ENCODE data around the gene DLL3. TPM values are rescaled to one million over a fixed set of nuclear protein-coding genes. Genes with fewer than 3 reads are reported as not detected.

Gene DLL3
- total and polyA plus RNA-seq, 9 of the 15 experiments (the other 6 are each of a cell fraction or from before 2014, with no cell fraction given) = 0.80 to 6.3 (median 1.2) TPM

GRCh38 chr19:39553082-39553652 is 54.4 kb downstream of the DLL3 start:
- H3K36me3 ChIP-seq (ENCODE audit: control insufficient read depth, insufficient read depth, low read length) = no peaks in the 10 kb centered on the region
- POLR2A ChIA-PET = no interaction called here
- no peak overlapping the region for H3K4me2 ChIP-seq (ENCODE audit: insufficient read depth, low read length)
- no peak overlapping the region for H2AFZ ChIP-seq (ENCODE audit: low read depth, low read length)
- no peaks in the 10 kb centered on the region for H3K9me3 ChIP-seq (replicated peaks; ENCODE audit: control insufficient read depth, insufficient read depth, low read depth, low read length)
- TF ChIP-seq SMARCB1 (IDR thresholded peaks at IDR 0.05; ENCODE audit: insufficient read length, low read depth) (no peak), ZNF668 (CRISPR knock-in tag; IDR thresholded peaks at IDR 0.05) (no peak)
- ATAC-seq = no peak
- no peaks in the 10 kb centered on the region; a peak in 1 of 5 replicates for H3K4me1 ChIP-seq (replicated peaks in 1 of 2; ENCODE audit: control insufficient read depth in 2 of 2, insufficient read depth in 2 of 2, low read length in 2 of 2)
- H3K9me1 ChIP-seq (ENCODE audit: control insufficient read depth, insufficient read depth, low read length) = no peaks in the 10 kb centered on the region
- no peaks in the 10 kb centered on the region for H3K79me2 ChIP-seq (ENCODE audit: control insufficient read depth, insufficient read depth, low read length)
- H3K9ac ChIP-seq (ENCODE audit: insufficient read depth in 1 of 2, low read depth in 2 of 2, low read length in 2 of 2) = no peak overlapping the region
- H3K4me3 ChIP-seq = no peak overlapping the region
- no peak for DNase-seq (ENCODE audit: extremely low read depth in 1 of 4, low spot score in 3 of 4)
- no peaks in the 10 kb centered on the region for H4K20me1 ChIP-seq (replicated peaks; ENCODE audit: control insufficient read depth, insufficient read depth, low read length)
- 1% methylated on average over 7 of the region's 7 CpGs for WGBS (ENCODE audit: insufficient coverage, low coverage, missing lambda C conversion rate)
- peaks cover 12 to 20% of the 10 kb centered on the region in 2 experiments; a peak in 4 of 5 replicates for H3K27me3 ChIP-seq (ENCODE audit: control insufficient read depth in 2 of 2, insufficient read depth in 2 of 2, low read length in 2 of 2)
- intact Hi-C loops (cut with micrococcal nuclease) = loop anchor here (5.0 to 10.0 kb wide), 2 partner anchors 212 to 289 kb away; no protein-coding TSS in a partner anchor
- no peak for FAIRE-seq
- no TSS peak for BruUV-seq (replicated peaks)
- in situ Hi-C loops (cut with MboI) = no loop called here
- H3K27ac ChIP-seq (ENCODE audit: extremely low read depth, low read depth, low read length) = no peak overlapping the region
- CTCF ChIA-PET (ENCODE audit: low intra/inter-chr PET ratio) = no interaction called here

GRCh38 chr19:39554701-39555311 is 56.1 kb downstream of the DLL3 start:
- Histone ChIP-seq H3K9me3 (replicated peaks; ENCODE audit: control insufficient read depth, insufficient read depth, low read depth, low read length) (no peaks in the 10 kb centered on the region), H3K9ac (ENCODE audit: insufficient read depth in 1 of 2, low read depth in 2 of 2, low read length in 2 of 2) (no peak overlapping the region), H3K9me1 (ENCODE audit: control insufficient read depth, insufficient read depth, low read length) (no peaks in the 10 kb centered on the region), H3K4me2 (ENCODE audit: insufficient read depth, low read length) (no peak overlapping the region), H3K27ac (ENCODE audit: extremely low read depth, low read depth, low read length) (no peak overlapping the region), H3K79me2 (ENCODE audit: control insufficient read depth, insufficient read depth, low read length) (no peaks in the 10 kb centered on the region), H3K36me3 (ENCODE audit: control insufficient read depth, insufficient read depth, low read length) (no peaks in the 10 kb centered on the region), H3K4me1 (replicated peaks in 1 of 2; ENCODE audit: control insufficient read depth in 2 of 2, insufficient read depth in 2 of 2, low read length in 2 of 2) (no peaks in the 10 kb centered on the region; a peak in 1 of 5 replicates), H2AFZ (ENCODE audit: low read depth, low read length) (no peak overlapping the region), H3K4me3 (no peak overlapping the region), H3K27me3 (ENCODE audit: control insufficient read depth in 2 of 2, insufficient read depth in 2 of 2, low read length in 2 of 2) (peaks cover 17 to 32% of the 10 kb centered on the region in 2 experiments; a peak in 4 of 5 replicates), H4K20me1 (replicated peaks; ENCODE audit: control insufficient read depth, insufficient read depth, low read length) (no peaks in the 10 kb centered on the region)
- FAIRE-seq (no peak), DNase-seq (ENCODE audit: extremely low read depth in 1 of 4, low spot score in 3 of 4) (no peak), ATAC-seq (no peak)
- ChIA-PET POLR2A (no interaction called here), CTCF (ENCODE audit: low intra/inter-chr PET ratio) (interaction anchor here (1.0 kb wide), 1 partner anchor 117 kb away, joined by 3 read pairs; no protein-coding TSS in a partner anchor)
- intact Hi-C loops (cut with micrococcal nuclease) = loop anchor here (5.0 to 10.0 kb wide), 2 partner anchors 210 to 287 kb away; no protein-coding TSS in a partner anchor
- in situ Hi-C loops (cut with MboI) = no loop called here
- 0% methylated on average over 4 of the region's 4 CpGs for whole genome bisulfite sequencing (ENCODE audit: insufficient coverage, low coverage, missing lambda C conversion rate)
- TF ChIP-seq RAD51 (IDR thresholded peaks at IDR 0.05; ENCODE audit: borderline replicate concordance, low read depth) (peak; percentile 30; the same call in 1 of the 2 replicates), ESRRA (IDR thresholded peaks at IDR 0.05; ENCODE audit: borderline replicate concordance, low read depth) (no peak), TFE3 (CRISPR knock-in tag; IDR thresholded peaks at IDR 0.05) (peak; percentile 52), ZNF586 (CRISPR knock-in tag; conservative IDR thresholded peaks at IDR 0.05) (no peak)
- no TSS peak for BruUV-seq (replicated peaks)

Measured in K562 (cell line).